ENCODE data around the gene TIGD1. TPM values are rescaled to one million over a fixed set of nuclear protein-coding genes. Genes with fewer than 3 reads are reported as not detected.

TIGD1 gene
- total RNA-seq, 1 donor from 2014 or later: 2.5 TPM

- no peak for TF ChIP-seq CTCF (conservative IDR thresholded peaks at IDR 0.05; ENCODE audit: low read depth, low read length)
- no peak overlapping the region for H3K4me3 ChIP-seq (ENCODE audit: low read depth, low read length)
- DNase-seq (ENCODE audit: low read depth): no peak
Measured at GRCh38 chr2:232543491-232543890, 6.9 kb downstream of the TIGD1 start.

- no peak for TF ChIP-seq CTCF (conservative IDR thresholded peaks at IDR 0.05; ENCODE audit: low read depth, low read length)
- H3K4me3 ChIP-seq (ENCODE audit: low read depth, low read length): no peak overlapping the region
- no peak for DNase-seq (ENCODE audit: low read depth)
Measured at GRCh38 chr2:232542715-232543467, 7.5 kb downstream of the TIGD1 start.

GRCh38 chr2:232541961-232542714 is 8.2 kb downstream of the TIGD1 start:
- TF ChIP-seq CTCF (conservative IDR thresholded peaks at IDR 0.05; ENCODE audit: low read depth, low read length): no peak
- H3K4me3 ChIP-seq (ENCODE audit: low read depth, low read length): no peak overlapping the region
- DNase-seq (ENCODE audit: low read depth): no peak

GRCh38 chr2:232541195-232541960 is 9.0 kb downstream of the TIGD1 start:
- no peak overlapping the region for H3K4me3 ChIP-seq (ENCODE audit: low read depth, low read length)
- no peak for TF ChIP-seq CTCF (conservative IDR thresholded peaks at IDR 0.05; ENCODE audit: low read depth, low read length)
- no peak for DNase-seq (ENCODE audit: low read depth)

- no peak for DNase-seq (ENCODE audit: low read depth)
- no peak for TF ChIP-seq CTCF (conservative IDR thresholded peaks at IDR 0.05; ENCODE audit: low read depth, low read length)
- H3K4me3 ChIP-seq (ENCODE audit: low read depth, low read length): no peak overlapping the region
Measured at GRCh38 chr2:232540441-232541041, 9.8 kb downstream of the TIGD1 start.

GRCh38 chr2:232539298-232540231 is 10.8 kb downstream of the TIGD1 start, which contains the start of gene CHRNG:
Gene CHRNG (plus strand): TSS chr2:232539692. CDS start chr2:232539748, 56 bp downstream.
- no peak within 1 kb of the TSS for H3K4me3 ChIP-seq (ENCODE audit: low read depth, low read length)
- no peak for DNase-seq (ENCODE audit: low read depth)
- TF ChIP-seq CTCF (conservative IDR thresholded peaks at IDR 0.05; ENCODE audit: low read depth, low read length): no peak
